GM23338 (cell line): ENCODE results near the gene CNN2.

Experiments
- EZH2 ChIP-seq: fragments of 200-600 bp; sonication (generic); IDR thresholded peaks from one replicate; pipeline ENCODE4 v1.8.0; 2017; ENCODE audit warnings: antibody characterized with exemption, mild to moderate bottlenecking, low read depth; ENCODE audit not compliant: unreplicated experiment
- TF ChIP-seq, protein P1 (sequence below), 2 experiments: fragments of 200-600 bp in 1 of 2; sonication (generic) in 1 of 2; conservative IDR thresholded peaks; 2 replicates each; pipeline versions ENCODE4 v1.5.1 to v1.6.1; 2016 to 2017; ENCODE audit warnings: antibody characterized with exemption in 2 of 2, low read depth in 2 of 2, mild to moderate bottlenecking in 2 of 2, moderate library complexity in 1 of 2

GRCh38 chr19:994516-994915 is 31.9 kb upstream of the CNN2 start:
- TF ChIP-seq, protein P1, sequence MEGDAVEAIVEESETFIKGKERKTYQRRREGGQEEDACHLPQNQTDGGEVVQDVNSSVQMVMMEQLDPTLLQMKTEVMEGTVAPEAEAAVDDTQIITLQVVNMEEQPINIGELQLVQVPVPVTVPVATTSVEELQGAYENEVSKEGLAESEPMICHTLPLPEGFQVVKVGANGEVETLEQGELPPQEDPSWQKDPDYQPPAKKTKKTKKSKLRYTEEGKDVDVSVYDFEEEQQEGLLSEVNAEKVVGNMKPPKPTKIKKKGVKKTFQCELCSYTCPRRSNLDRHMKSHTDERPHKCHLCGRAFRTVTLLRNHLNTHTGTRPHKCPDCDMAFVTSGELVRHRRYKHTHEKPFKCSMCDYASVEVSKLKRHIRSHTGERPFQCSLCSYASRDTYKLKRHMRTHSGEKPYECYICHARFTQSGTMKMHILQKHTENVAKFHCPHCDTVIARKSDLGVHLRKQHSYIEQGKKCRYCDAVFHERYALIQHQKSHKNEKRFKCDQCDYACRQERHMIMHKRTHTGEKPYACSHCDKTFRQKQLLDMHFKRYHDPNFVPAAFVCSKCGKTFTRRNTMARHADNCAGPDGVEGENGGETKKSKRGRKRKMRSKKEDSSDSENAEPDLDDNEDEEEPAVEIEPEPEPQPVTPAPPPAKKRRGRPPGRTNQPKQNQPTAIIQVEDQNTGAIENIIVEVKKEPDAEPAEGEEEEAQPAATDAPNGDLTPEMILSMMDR (conservative IDR thresholded peaks at IDR 0.05; ENCODE audit: low read depth in 2 of 2), result no peak
- TF ChIP-seq EZH2, result no peak
